CD4-positive, alpha-beta T cell treated with Interleukin-6 at 100 ng/mL for 8 hours (primary cell): ENCODE measurements around the gene ZNF765.
"Not testable (repeated sequence)": the region's sequence is repeated elsewhere in the genome, so short reads cannot be mapped to it uniquely, and the experiment has no call there.

Experiments
- DNase-seq: peaks from one replicate; pipeline ENCODE4 v3.0.0-alpha.2; 2020; ENCODE audit warnings: mixed read lengths, low spot score

Gene ZNF765

DNA sequence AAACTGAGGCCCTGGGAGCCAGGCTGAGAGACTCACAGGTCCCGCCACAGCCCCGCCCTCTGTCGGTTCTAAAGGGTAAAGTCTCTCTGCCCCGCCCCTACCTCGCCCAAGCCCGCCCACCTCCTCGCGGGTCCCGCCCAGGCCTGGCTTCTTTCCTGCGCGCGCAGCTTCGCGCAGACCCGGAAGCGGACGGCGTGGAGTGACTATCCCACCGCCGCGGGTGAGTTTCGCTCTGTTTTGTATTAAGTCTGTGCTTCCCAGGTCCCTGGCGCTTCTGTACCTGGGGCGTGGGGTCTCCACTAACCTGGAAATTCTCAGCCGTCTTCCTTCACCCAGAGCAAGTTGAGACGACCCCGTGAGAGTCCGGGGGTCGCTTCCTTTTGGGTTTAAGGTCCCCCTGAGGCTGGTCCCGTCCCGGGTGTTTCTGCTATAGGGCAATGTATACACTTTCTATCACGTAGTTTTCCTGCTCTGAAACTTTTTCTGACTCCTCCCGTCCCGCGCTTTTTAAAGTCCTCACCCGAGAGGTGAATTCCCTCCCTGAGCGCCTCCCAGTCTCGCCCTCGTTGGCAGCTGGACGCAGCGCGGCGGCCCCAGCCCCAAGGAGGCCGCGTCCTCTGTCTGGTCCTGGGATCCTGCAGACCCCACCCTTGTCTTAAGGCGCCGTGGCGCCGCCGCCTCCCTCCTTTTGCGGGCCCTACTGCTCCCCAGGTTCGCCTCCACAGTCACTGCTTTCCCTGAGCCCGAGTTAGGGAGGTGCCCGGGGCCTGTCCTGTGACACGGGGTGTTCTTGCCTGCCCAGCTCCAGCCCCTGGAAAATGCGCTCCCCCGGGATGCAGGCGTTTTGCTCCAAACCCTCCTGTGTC is at the start of gene ZNF765:
Gene ZNF765, plus strand, starts transcription at position 176 of the 866 bp plus-strand sequence. CDS start 2,867 bp downstream, outside the sequence.
- DNase-seq: peak; percentile 94

DNA sequence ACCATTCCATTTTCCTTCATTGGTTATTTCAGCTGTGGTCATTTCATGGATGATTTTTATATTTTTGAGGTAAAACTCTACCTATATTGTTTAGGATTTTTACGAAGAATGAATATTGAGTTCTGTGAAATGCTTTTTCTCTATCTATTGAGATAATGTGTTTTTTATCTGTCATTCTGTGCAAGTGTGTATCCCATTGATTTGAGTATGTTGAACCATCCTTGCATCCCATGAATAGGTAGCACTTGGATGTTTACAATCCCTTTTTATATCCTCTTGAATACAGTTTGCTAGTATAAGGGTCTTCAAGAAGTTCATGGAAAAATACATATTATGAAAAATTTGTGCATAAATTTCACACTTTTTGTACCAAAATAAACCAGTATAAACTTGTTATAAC is 39.2 kb upstream of the ZNF765 start:
- DNase-seq: no peak

DNA sequence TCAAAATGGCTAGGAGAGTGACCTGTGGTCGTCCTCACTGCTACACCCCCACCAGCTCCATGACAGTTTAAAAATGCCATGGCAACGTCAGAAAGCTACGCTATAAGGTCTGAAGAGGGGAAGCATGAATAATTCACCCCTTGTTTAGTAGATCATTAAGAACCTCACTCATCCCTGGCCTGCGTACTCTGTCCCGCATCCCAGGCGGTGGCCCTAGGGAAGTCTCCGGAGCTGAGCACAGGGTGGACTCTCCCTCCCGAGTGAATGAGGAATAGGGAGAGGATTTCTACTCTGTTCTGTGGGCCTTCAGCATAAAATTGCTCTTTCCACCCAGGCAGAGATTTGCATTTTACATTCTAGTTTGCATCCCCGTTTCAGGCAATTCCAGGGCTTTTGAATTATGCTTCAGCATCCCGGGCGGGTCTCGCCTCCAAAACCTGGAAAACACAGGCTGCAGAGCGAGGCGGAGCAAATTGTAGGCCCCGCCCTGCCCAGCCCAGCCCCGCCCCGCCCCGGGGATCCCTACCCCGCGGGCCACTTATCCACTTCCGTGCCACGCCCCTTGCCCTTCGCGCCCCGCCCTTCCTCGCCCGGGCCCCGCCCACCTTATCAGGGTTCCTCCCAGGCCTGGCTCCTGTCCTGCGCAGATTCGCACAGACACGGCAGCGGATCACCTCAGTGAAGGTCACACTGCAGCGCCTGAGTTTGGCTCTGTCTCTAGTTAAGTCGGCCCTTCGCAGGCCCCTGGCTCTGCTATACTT is 36.9 kb upstream of the ZNF765 start:
- no peak for DNase-seq

DNA sequence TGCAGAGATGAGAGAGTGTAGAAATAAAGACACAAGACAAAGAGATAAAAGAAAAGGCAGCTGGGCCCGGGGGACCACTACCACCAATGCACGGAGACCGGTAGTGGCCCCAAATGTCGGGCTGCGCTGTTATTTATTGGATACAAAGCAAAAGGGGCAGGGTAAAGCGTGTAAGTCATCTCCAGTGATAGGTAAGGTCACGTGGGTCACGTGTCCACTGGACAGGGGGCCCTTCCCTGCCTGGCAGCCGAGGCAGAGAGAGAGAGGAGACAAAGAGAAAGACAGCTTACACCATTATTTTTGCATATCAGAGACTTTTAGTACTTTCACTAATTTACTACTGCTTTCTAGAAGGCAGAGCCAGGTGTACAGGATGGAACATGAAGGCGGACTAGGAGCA is 34.9 kb upstream of the ZNF765 start:
- DNase-seq: not testable (repeated sequence)

DNA sequence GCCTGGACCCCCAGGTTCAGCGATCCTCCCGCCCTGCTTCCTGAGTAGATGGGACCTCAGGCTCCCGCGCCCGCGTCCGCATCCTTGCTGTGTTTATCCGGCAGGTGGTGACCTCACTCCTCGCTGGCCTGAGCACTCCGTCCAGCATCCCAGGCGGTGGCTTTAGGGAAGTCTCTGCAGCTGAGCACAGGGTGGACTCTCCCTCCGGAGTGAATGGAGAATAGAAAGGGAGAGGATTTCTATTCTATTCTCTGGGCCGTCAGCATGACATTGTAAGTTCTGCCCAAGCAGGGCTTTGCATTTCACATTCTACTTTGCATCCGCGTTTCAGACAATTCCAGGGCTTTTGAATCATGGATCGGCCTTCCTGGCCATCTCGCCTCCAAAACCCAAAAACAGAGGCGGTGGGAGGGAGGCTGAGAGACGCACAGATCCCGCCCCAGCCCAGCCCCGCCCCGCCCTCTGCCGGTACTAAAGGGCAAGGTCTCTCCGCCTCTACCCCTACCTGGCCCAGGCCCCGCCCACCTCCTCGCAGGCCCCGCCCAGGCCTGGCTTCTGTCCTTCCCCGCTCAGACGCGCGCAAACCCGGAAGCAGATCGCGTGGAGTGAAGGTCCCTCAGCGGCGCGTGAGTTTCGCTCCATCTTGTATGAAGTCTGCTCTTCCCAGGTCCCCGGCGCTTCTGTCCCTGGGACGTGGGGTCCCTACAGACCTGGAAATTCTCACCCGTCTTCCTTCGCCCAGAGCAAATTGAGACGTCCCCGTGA is 29.6 kb upstream of the ZNF765 start, which contains the start of gene ZNF525:
Gene ZNF525, plus strand, starts transcription at position 572 of the 765 bp plus-strand sequence. CDS start 6,577 bp downstream, outside the sequence.
- peak; percentile 96 for DNase-seq

DNA sequence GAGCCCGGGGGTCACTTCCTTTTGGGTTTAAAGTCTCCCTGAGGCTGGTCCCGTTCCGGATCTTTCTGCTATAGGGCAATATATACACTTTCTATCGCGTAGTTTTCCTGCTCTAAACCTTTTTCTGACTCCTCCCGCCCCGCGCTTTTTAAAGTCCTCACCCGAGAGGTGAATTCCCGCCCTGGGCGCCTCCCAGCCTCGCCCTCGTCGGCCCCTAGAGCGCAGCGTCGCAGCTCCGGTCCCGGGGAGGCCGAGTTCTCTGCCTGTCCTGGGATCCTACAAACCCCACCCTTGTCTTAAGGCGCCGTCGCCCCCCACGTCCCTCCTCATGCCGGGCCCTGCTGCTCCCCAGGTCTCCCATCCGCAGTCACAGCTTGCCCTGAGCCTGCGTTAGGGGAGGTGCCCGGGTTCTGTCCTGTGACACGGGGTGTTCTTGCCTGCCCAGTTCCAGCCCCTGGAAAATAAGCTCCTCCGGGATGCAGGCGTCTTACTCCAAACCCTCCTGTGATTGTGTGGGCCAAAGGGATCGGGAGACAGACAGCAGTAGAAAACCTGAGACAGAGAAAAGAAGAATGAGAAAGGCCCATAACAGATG is 29.0 kb upstream of the ZNF765 start:
- DNase-seq: no peak

DNA sequence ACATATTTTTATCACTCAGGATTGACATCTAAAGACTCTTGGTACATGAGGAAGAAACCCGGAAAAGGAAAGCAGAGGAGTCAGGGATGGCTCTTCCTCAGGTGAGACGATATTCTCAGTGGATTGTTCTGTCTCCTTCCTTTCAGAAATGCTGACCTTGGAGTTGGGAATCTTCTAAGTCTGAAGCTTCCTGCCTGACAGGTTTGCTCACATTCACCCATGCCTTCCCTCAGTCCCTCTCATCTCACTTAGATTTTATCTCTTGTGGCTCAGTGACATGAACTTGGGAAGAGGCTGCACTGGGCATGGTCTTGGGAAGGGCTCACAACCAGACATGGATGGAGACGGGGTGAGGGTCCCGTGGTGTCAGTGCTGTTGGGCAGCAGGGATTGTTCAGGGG is 22.8 kb upstream of the ZNF765 start:
- no peak for DNase-seq

DNA sequence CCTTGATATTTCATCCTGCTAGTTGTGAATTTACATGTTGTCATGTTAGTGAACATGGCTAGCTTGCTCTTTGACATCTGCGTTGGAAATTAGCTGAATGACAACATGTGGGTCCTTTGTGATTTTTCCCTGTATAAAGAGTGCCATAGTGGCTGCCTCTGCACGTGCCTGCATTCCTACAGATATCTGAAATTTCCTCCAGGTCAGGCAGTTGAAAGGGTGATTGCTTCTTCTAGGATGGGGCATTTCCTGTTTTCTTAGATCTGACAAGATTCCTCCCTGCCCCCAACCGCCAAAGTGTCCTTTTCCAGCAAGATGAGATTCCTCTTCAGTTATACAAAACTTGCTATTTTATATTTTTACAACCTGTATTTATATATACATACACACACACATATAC is 20.7 kb upstream of the ZNF765 start:
- DNase-seq: no peak

DNA sequence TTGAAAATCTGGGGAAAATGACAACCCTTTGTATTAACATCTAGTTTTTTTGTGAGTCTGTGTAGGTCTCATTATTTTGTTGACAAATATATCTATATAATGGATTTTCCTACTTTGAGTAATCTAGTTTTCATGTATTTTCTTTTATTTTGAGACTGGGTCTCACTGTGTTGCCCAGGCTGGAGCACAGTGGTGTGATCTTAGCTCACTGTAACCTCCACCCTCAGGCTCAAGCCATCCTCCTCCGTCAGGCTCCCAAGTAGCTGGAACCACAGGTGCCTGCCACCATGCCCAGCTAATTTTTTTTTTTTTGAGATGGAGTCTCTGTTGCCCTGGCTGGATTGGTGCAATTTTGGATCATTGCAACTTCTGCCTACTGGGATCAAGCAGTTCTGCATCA is 20.2 kb upstream of the ZNF765 start:
- DNase-seq: no peak

DNA sequence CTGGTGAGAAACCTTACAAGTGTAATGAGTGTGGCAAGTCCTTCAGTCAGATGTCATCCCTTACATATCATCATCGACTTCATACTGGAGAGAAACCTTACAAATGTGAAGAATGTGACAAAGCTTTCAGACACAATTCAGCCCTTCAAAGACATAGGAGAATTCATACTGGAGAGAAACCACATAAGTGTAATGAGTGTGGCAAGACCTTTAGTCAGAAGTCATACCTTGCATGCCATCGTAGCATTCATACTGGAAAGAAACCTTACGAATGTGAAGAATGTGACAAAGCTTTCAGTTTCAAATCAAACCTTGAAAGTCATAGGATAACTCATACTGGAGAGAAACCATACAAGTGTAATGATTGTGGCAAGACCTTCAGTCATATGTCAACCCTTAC is 13.6 kb upstream of the ZNF765 start:
- DNase-seq: no peak

DNA sequence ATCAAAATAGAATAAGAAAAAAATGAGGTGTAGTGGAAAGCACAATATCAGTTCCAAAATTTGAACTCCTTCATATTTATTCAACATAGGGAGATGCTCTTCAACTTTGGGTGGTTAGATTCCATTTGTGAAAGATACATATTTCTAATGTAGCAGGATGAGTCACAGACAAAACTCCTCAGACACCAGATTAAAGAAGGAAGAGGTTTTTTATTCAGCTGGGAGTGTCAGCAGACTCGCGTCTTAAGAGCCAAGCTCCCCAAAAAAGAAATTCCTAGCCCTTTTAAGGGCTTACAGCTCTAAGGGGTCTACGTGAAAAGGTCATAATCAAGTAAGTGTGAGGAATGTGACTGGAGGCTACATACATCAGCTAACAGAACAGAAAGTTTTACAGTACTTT is 6.8 kb upstream of the ZNF765 start:
- no peak for DNase-seq

DNA sequence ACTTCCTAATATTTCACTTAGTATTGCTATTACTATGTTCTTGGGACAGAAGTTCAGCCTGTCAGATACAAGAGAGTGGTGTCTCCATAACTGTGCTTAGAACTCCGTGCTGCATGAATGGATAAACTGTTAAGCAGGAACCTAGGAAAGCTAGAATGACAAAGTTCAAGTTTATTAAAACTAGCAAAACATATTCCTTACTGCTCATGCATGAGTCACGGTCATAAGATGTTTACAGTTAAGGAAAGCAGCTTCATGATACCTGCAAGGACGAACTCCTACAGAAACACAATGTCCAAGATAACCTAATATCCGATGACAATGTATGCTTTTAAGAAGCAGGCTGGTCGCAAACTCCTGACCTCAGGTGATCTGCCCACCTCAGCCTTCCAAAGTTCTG is 6.0 kb upstream of the ZNF765 start:
- no peak for DNase-seq

DNA sequence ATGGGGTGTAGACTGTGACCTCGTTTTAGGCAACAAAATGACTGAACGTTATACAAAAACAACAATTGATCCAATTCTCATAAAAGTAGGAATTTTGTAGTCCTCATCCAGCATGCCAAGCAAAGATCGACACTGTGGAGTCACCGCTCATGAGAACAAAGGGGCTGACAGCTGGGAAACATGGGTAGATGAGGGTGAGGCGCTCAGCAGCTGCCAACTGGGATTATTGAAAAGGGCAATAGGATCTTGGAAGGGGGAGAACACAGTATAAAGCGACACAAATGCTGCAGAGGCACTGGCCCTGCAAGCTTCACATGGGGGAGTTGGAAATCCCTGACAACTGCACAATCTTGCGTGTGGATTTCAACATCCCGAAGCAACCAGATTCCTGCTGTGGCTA is 5.4 kb upstream of the ZNF765 start:
- no peak for DNase-seq

DNA sequence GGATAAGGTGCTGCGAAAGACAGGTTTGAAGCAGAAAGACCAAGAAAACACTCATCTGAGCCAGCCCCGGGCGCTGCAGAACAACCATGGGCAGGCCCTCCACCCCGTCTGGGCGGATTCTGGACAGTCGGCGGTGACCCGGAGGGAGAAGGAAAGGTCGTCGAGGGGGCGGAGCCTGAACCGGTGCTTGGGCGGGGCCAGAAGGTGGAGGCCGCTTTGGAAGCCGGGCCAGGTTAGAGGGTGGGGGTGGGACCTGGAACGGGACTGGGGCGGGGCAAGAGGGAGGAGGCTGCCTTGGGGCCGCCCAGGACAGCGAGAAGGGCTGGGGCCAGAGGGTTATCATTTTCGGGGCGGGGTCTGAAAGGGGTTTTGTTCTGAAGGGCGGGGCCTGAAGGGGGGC is 5.0 kb upstream of the ZNF765 start:
- DNase-seq: no peak

DNA sequence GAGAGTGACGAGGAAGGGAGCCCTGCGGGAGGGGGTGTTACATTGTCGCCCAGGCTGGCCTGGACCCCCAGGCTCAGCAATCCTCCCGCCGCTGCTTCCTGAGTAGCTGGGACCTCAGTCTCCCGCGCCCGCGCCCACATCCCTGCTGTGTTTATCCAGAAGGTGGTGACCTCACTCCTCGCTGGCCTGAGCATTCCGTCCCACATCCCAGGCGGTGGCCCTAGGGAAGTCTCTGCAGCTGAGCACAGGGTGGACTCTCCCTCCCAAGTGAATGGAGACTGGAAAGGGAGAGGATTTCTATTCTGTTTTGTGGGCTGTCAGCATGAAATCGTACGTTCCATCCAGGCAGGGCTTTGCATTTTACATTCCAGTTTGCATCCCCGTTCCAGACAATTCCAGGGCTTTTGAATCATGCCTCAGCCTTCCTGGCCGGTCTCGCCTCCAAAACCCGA is 401 bp upstream of the ZNF765 start:
- peak; percentile 0 for DNase-seq

DNA sequence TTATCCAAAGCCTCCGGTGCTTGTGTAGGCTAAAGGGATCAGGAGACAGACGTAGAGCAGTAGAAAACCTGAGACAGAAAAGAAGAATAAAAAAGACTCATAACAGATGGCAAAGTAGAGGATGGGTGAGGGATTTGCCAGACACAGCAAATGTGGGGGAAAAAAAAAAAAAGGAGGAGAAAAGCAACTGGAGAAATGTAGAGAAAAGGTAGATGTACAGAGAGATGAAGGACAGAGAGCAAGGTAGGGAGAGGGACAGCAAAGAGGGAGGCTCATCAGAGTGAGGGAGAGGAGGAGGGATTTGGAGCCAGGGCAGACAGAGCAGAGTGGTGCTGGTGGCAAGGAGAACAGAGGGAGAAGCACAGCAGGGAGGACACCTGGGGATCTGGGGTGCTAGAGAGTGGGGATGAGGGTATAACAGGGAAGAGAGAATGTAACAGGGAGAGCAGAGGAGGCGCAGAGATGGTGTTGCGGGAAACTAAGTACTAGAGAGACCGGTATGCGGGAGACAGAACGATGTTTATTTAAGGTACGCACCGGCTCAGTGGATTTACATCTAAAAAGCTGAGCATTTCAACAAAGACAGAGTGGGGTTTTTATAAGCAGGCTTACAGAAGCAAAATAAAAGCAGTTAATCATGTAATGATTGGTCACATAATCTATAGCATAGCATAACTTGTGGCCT is 1.0 kb downstream of the ZNF765 start:
- not testable (repeated sequence) for DNase-seq

DNA sequence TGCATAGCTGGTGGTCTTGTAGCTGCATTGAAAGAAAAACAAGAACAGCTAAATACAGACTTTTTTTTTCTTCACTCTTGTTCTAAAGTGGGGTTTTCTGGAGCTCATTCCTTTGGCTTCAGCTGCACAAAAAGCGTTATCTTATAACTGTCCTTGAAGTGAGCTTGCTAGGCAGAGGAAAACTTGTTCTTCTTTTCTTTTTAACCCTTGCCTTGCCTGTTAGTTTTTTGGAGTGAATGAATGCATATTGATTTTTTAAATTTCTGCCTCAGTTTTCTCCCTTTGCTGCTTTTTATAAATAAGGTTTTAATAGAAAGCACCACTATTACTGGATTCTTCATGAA is 1.5 kb downstream of the ZNF765 start:
- no peak for DNase-seq

DNA sequence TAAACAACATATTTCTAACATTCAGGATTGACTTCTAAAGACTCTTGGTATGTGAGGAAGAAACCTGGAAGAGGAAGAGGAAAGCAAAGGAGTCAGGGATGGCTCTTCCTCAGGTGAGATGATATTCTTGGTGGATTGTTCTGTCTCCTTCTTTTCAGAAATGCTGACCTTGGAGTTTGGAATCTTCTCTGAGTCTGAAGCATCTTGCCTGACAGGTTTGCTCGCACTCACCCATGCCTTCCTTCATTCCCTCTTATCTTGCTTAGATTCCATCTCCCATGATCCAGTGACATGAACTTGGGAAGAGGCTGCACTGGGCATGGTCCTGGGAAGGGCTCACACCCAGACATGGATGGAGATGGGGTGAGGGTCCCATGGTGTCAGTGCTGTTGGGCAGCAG is 3.0 kb downstream of the ZNF765 start:
- not testable (repeated sequence) for DNase-seq

DNA sequence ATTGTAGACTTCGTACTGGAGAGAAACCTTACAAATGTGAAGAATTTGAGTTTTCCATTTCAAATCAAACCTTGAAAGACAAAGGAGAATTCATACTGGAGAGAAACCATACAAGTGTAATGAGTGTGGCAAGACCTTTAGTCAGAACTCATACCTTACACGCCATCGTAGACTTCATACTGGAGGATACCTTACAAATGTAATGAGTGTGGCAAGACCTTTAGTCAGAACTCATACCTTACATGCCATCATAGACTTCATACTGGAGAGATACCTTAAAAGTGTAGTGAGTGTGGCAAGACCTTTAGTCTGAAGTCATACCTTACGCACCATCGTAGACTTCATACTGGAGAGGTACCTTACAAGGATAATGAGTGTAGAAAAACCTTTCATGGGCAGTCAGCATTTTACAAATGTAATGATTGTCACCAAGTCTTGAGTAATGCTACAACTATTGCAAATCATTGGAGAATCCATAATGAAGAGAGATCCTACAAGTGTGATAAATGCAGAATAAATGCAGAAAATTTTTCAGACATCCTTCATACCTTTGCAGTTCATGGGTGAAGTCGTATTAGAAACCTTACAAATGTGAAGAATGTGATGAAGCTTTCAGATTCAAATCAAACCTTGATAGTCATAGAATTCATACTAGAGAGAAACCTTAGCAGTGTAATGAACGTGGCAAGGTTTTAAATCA is 14.7 kb downstream of the ZNF765 start:
- DNase-seq: no peak

DNA sequence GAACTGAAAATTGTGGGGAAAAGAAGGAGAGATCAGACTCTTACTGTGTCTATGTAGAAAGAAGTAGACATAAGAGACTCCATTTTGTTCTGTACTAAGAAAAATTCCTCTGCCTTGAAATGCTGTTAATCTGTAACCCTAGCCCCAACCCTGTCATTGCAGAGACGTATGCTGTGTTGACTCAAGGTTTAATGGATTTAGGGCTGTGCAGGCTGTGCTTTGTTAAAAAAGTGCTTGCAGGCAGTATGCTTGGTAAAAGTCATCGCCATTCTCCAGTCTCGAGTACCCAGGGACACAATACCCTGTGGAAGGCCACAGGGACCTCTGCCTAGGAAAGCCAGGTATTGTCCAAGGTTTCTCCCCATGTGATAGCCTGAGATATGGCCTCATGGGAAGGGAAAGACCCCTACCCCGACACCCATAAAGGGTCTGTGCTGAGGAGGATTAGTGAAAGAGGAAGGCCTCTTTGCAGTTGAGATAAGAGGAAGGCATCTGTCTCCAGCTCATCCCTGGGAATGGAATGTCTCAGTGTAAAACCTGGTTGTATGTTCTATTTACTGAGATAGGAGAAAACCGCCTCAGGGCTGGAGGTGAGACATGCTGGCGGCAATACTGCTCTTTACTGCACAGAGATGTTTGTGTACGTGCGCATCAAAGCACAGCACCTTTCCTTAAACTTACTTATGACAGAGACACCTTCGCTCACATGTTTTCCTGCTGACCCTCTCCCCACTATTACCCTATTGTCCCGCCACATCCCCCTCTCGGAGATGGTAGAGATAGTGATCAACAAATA is 25.8 kb downstream of the ZNF765 start:
- DNase-seq: not testable (repeated sequence)
